GM18499 (cell line): Measurements from ENCODE around the gene SIPA1L2.

ENCODE experiments used
- ATAC-seq: cut with Tn5 transposase; IDR thresholded peaks from one replicate; pipeline ENCODE4 v1.9.1; 2021; ENCODE audit warnings: moderate number of reproducible peaks; ENCODE audit not compliant: insufficient read depth, unreplicated experiment

The SIPA1L2 gene

GRCh38 chr1:232594768-232595698 is 34.9 kb downstream of the SIPA1L2 start:
- no peak for ATAC-seq

DNA sequence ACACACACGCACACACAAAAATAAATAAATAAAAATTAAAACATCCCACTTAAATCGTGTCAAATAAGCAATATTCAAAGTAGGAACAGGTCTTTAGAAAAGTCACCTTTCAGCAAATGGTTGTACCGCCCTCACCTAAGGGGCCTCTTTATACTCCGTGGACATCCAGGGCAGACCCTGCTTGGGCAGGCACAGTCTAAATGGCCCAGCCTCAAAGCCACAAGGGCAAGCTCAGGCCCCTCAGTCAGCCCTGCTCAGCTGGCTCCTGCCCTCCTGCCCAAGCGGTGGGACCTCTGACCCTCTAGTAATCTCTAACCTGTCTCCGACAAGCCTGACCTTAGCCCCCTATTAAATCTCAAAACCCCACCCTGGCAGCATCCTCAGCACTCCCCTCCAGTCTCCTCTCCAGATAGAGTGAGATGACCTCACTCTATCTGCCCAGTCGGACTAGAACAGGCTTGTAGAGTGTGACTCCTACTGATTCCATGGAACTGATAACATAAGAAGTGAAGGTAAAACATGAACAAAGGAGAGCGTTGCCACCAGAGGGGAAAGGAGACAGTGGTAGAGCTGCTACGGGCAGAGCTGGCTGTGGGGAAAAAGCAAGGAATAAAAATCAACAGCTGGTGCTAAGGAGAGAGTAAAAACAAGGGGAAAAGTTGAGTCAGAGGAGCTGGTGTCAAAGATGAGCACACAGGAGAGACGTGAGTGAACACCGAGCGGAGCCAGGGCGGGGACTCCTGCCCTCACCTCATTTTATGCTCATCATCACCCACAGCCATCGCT is 36.0 kb downstream of the SIPA1L2 start:
- ATAC-seq, result no peak

GRCh38 chr1:232591344-232591743 is 38.6 kb downstream of the SIPA1L2 start:
- no peak for ATAC-seq

GRCh38 chr1:232590744-232591082 is 39.2 kb downstream of the SIPA1L2 start:
- peak; percentile 75 for ATAC-seq

DNA sequence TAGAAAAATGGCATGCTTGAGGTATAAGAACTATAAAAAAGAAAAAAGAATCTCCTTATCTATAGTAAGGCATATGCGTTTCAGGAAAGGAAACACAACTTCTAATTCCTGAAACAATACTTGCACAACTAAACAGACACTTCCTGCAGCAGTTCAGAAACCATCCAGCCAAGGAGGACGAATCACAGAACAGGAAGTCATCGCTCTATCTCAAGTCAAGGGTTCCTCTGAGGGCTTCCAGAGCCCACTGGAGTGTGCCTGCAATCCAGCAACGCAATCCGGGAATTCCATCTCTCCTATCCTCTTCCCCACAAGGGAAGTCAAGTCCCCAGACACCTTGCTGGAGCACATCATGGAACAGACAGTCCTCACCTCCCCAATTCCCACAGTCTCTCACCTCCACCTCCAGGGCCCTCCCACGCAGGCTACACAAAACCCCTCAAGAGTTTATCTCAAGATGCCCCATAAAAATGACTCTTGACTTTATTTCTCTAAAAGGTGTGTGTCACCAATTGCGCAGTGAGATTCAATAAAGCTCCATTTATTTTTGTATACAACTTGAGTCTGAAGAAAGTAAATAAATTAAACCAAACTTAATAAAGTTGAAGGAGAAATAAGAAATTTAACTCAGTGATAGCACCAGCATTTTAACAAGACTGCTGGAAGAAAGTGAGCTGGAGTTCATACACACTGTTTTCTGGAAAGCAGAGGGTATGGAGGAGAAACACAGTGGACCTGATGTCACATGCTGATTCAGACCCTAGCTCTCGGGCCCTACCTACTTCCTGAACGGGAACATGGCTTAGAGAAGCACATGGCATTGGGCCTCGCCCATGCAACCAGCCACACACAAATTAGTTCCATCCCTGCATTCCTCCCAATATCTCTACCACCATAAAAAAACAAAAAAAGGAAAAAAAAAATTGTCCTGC is 39.9 kb downstream of the SIPA1L2 start:
- peak; percentile 20 for ATAC-seq

DNA sequence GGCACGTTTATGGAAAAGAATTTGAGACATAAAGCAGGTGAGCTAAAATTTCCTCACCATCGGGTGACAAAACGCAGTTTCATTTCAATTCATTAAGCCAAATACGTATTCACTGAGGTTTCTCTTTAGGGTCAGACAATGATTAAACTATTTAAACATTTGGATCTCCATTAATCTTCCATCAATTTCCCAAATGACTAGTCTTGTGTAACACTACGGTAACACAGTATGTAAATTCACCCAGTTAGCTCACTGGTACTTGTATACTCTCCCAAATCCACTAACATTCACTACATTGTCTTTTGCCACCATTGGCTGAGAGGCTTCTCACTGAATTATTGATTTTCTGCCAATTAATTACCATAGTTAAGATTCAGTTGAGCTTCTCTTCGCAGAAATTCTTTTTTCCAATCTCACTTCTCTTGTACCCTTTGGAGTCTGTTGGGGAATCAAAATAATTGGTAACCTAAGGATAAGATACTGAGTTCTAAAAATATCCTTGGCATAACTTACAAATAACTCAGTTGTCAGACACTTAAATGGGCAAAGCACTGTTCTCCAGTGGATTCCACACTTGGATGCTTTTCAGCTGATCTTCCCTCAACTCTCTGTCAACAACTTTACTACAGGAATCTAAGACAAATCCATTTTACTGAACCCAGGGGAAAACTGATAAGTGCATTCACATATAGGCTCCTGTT is 40.7 kb downstream of the SIPA1L2 start:
- ATAC-seq, result no peak

GRCh38 chr1:232587141-232588008 is 42.6 kb downstream of the SIPA1L2 start:
- ATAC-seq, result no peak

- no peak for ATAC-seq
These were observed 43.3 kb downstream of the SIPA1L2 start for GRCh38 chr1:232586679-232587078.

GRCh38 chr1:232585486-232585885 is 44.4 kb downstream of the SIPA1L2 start:
- no peak for ATAC-seq

GRCh38 chr1:232581932-232582331 is 48.0 kb downstream of the SIPA1L2 start:
- ATAC-seq, result no peak
